Panc1 (cell line): Measurements from ENCODE around the gene PECR. TPM values are rescaled to one million over a fixed set of nuclear protein-coding genes. Genes with fewer than 3 reads are reported as not detected.

Experiments used
- ATAC-seq: fragments of 200-7000 bp; cut with Tn5 transposase; 2 replicates; pipeline ENCODE4 v1.9.1; 2020; ENCODE audit warnings: mild to moderate bottlenecking, moderate library complexity
- BruUV-seq: library from RNA; stranded (reverse); fragments of 400-500 nt; replicated peaks from 2 replicates; lab custom pipeline; 2021; lab: Mats Ljungman, UMichigan
- CTCF ChIA-PET: fragments of 300-600 bp; sonication (Branson Sonifier 250); formaldehyde crosslinking; loops from one replicate; lab custom pipeline; 2022; ENCODE audit warnings: antibody characterized with exemption; lab: Charles Lee
- POLR2A ChIA-PET: fragments of 300-600 bp; sonication (Branson Sonifier 250); formaldehyde crosslinking; loops from one replicate; lab custom pipeline; 2022; ENCODE audit warnings: antibody characterized with exemption; lab: Charles Lee
- DNase-seq: peaks from one replicate; pipeline ENCODE4 v3.0.0-alpha.2; 2010; ENCODE audit warnings: low read depth, low spot score
- H3K27ac ChIP-seq: 2 replicates; pipeline ENCODE4 v1.5.1; 2011; ENCODE audit warnings: mild to moderate bottlenecking, low read length, inconsistent platforms
- H3K27me3 ChIP-seq: fragments of 200-500 bp; sonication (Bioruptor generic); 2 replicates; pipeline ENCODE4 v1.6.0; 2014; ENCODE audit warnings: low read length, inconsistent platforms; ENCODE audit not compliant: control insufficient read depth, insufficient read depth
- H3K36me3 ChIP-seq: fragments of 200-500 bp; sonication (Bioruptor generic); 2 replicates; pipeline ENCODE4 v1.5.1; 2014; ENCODE audit warnings: inconsistent platforms, mild to moderate bottlenecking, low read length, moderate library complexity; ENCODE audit not compliant: control insufficient read depth, insufficient read depth
- H3K4me1 ChIP-seq: 2 replicates; pipeline ENCODE4 v1.5.1; 2011; ENCODE audit warnings: inconsistent platforms, mild to moderate bottlenecking, low read length, moderate library complexity; ENCODE audit not compliant: control insufficient read depth, insufficient read depth
- H3K4me3 ChIP-seq, 2 experiments: 2 replicates each; pipeline ENCODE4 v1.5.1; 2011 to 2012; ENCODE audit warnings: low read depth in 2 of 2, low read length in 2 of 2, mild to moderate bottlenecking in 2 of 2, inconsistent platforms in 1 of 2, moderate library complexity in 1 of 2
- H3K9me3 ChIP-seq: fragments of 200-500 bp; sonication (Bioruptor generic); 2 replicates; pipeline ENCODE4 v1.5.1; 2014; ENCODE audit warnings: low read depth, mild to moderate bottlenecking, inconsistent platforms, low read length, moderate library complexity; ENCODE audit not compliant: control insufficient read depth, insufficient read depth
- CTCF ChIP-seq: fragments of 450-650 bp; IDR thresholded peaks from 2 replicates; pipeline ENCODE4 v1.5.1; 2017; ENCODE audit warnings: mild to moderate bottlenecking
- POLR2AphosphoS5 ChIP-seq: IDR thresholded peaks from 2 replicates; pipeline ENCODE4 v1.6.1; 2012; ENCODE audit warnings: mild to moderate bottlenecking, low read depth, low read length, moderate library complexity
- REST ChIP-seq, 2 experiments: IDR thresholded peaks; 2 replicates each; pipeline ENCODE4 v1.6.1; 2011 to 2012; ENCODE audit warnings: low read depth in 2 of 2, control low read depth in 1 of 2, low read length in 1 of 2, mild to moderate bottlenecking in 1 of 2, moderate library complexity in 1 of 2; ENCODE audit not compliant: insufficient read depth in 1 of 2
- SIN3A ChIP-seq: IDR thresholded peaks from 2 replicates; pipeline ENCODE4 v1.6.1; 2012; ENCODE audit warnings: low read depth, mild to moderate bottlenecking, low read length, moderate library complexity, borderline replicate concordance; ENCODE audit not compliant: insufficient read depth
- TCF7L2 ChIP-seq: IDR thresholded peaks from 2 replicates; pipeline ENCODE4 v1.6.1; 2011; ENCODE audit warnings: mild to moderate bottlenecking, low read depth, low read length, inconsistent platforms
- in situ Hi-C: cut with HindIII; loops from 2 replicates; pipeline ENCODE4 v1.10.0; 2016; ENCODE audit warnings: low sequenced_read_pairs, low pct_unique_long_range_greater_than_20kb
- intact Hi-C: fragments of 100-400 bp; cut with micrococcal nuclease; formaldehyde crosslinking; loops from one replicate; pipeline ENCODE4 v1.10.0; 2022; ENCODE audit not compliant: unreplicated experiment
- total RNA-seq: library from RNA; stranded (reverse); gene quantifications from one replicate; pipeline ENCODE4 v1.2.1, GENCODE V29; 2021; ENCODE audit not compliant: unreplicated experiment

The PECR gene
- total RNA-seq, 1 experiment from 2014 or later, result 16.5 TPM

- Histone ChIP-seq H3K27me3 (no peaks in the 10 kb centered on the region), H3K27ac (no peak overlapping the region), H3K4me1 (no peaks in the 10 kb centered on the region), H3K4me3 (no peak overlapping the region), H3K36me3 (no peaks in the 10 kb centered on the region), H3K9me3 (no peaks in the 10 kb centered on the region)
- POLR2A ChIA-PET, result interaction anchor here (0.6 kb wide), 1 partner anchor 23 kb away, joined by 13 read pairs; no protein-coding TSS in a partner anchor
- in situ Hi-C loops (no loop called here), intact Hi-C loops (no loop called here)
- no TSS peak for BruUV-seq
- DNase-seq (no peak), ATAC-seq (no peak)
- CTCF ChIA-PET, result no interaction called here
- TF ChIP-seq SIN3A, result no peak
- TF ChIP-seq POLR2AphosphoS5, result no peak
- no peak for TF ChIP-seq REST (IDR thresholded peaks at IDR 0.05; ENCODE audit: insufficient read depth in 1 of 2, low read depth in 2 of 2, low read length in 1 of 2)
- TF ChIP-seq TCF7L2, result no peak
- TF ChIP-seq CTCF, result no peak
Observed at GRCh38 chr2:216074794-216075193, 6.8 kb downstream of the PECR start.

DNA sequence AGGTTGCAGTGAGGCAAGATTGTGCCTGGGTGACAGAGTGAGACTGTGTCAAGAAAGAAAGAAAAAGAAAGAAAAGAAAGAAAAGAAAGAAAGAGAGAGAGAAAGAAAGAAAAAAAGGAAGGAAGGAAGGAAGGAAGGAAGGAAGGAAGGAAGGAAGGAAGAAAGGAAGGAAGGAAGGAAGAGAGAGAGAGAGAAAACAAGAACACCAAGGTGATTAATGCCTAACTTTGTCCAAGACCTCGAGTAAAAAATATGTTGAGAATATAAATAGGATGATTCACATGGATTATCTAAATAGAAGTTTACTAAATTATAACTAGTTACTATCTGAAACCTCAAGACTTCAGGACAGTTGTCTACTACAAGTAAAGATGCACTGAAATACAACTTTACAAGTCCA, 7.2 kb downstream of the PECR start:
- in situ Hi-C loops, result no loop called here
- ATAC-seq, result no peak
- no peak overlapping the region for H3K27ac ChIP-seq
- no peaks in the 10 kb centered on the region for H3K36me3 ChIP-seq
- H3K27me3 ChIP-seq, result no peaks in the 10 kb centered on the region
- CTCF ChIA-PET, result no interaction called here
- H3K9me3 ChIP-seq, result no peaks in the 10 kb centered on the region
- DNase-seq, result no peak
- no peaks in the 10 kb centered on the region for H3K4me1 ChIP-seq
- intact Hi-C loops, result no loop called here
- TF ChIP-seq REST (IDR thresholded peaks at IDR 0.05; ENCODE audit: insufficient read depth in 1 of 2, low read depth in 2 of 2, low read length in 1 of 2) (no peak), POLR2AphosphoS5 (no peak), SIN3A (no peak), TCF7L2 (no peak), CTCF (no peak)
- BruUV-seq, result no TSS peak
- H3K4me3 ChIP-seq, result no peak overlapping the region
- POLR2A ChIA-PET, result interaction anchor here (0.5 kb wide), 1 partner anchor 29 kb away, joined by 5 read pairs; no protein-coding TSS in a partner anchor
